ENCODE results near the gene DTNA. TPM values are rescaled to one million over a fixed set of nuclear protein-coding genes. Genes with fewer than 3 reads are reported as not detected.
A peak's percentile ranks its signal among the peaks of the same experiment; 100 is the strongest.

The DTNA gene
- total RNA-seq, 1 experiment from 2014 or later = not detected

DNA sequence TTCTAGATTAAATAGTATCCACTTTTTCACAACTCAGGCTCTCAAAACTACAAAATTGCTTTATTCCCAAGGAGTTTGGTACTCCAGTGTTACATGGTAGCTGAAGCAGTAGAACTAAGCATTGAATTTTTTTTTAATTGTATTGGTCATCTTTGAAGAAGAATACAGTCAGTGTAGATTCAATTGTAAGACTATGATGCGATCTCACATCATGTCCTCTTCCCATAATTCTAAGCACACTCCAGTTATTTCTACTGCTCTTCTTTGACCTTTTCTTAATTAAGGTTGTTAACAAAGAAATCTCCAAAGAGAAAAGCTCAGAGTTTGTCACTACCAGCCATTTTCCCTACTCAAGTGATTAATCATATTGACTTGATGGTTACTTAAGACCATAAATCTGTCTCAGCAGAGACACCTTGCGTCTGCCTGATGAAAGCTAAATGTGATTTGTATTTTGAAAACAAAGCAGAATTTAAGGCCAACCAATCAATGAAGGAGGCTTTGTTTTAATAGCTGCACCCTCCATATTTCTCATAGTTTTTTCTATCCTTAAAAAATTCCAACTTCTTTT is 130.2 kb downstream of the DTNA start:
- CTCF ChIA-PET = interaction anchor here (0.7 to 1.6 kb wide), 8 partner anchors 11 to 718 kb away, joined by 3 to 5 read pairs (median 4); no protein-coding TSS in a partner anchor
- no peak for TF ChIP-seq CTCF (IDR thresholded peaks at IDR 0.05; ENCODE audit: unreplicated experiment)
- BruUV-seq (replicated peaks) = no TSS peak
- intact Hi-C loops (cut with micrococcal nuclease) = no loop called here
- Mint-ChIP-seq H3K4me1 (ENCODE audit: insufficient read depth, unreplicated experiment) (no peaks in the 10 kb centered on the region), H3K27ac (ENCODE audit: low read depth, unreplicated experiment) (no peak overlapping the region), H3K27me3 (ENCODE audit: insufficient read depth, unreplicated experiment) (peaks cover 17% of the 10 kb centered on the region), H3K4me3 (ENCODE audit: unreplicated experiment) (no peak overlapping the region), H3K9me3 (ENCODE audit: unreplicated experiment) (no peaks in the 10 kb centered on the region), H3K36me3 (ENCODE audit: insufficient read depth, unreplicated experiment) (no peaks in the 10 kb centered on the region)
- POLR2A ChIA-PET = interaction anchor here (0.6 to 1.5 kb wide), 2 partner anchors 9 to 376 kb away, joined by 3 to 4 read pairs; no protein-coding TSS in a partner anchor
- DNase-seq (ENCODE audit: unreplicated experiment) = peak; percentile 5

DNA sequence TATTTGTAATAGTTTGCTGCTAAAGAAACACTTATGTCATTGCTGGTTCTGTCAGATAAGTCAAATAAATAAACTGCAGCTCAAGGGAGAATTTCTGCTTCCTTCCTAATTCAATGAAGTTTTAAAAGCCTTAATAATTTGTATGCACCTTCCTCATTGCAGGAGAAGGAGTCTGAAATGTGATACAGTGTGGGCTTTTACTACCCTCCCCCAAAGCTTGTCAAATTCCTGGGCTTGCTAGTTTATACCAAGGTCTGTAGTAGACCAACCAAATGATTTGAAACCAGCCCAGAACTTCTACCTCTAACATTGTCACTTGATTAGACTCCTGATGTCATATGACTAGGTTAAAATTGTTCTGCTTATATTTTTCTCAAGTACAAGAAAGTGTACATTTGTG is 131.8 kb downstream of the DTNA start:
- intact Hi-C loops (cut with micrococcal nuclease) = no loop called here

GRCh38 chr18:34844072-34844471 is 134.0 kb downstream of the DTNA start:
- H3K36me3 Mint-ChIP-seq (ENCODE audit: insufficient read depth, unreplicated experiment) = no peaks in the 10 kb centered on the region
- H3K27ac Mint-ChIP-seq (ENCODE audit: low read depth, unreplicated experiment) = no peak overlapping the region
- no peak for TF ChIP-seq CTCF (IDR thresholded peaks at IDR 0.05; ENCODE audit: unreplicated experiment)
- H3K4me3 Mint-ChIP-seq (ENCODE audit: unreplicated experiment) = no peak overlapping the region
- BruUV-seq (replicated peaks) = no TSS peak
- CTCF ChIA-PET = interaction anchor here (0.9 kb wide), 1 partner anchor 183 kb away, joined by 3 read pairs; no protein-coding TSS in a partner anchor
- no peaks in the 10 kb centered on the region for H3K4me1 Mint-ChIP-seq (ENCODE audit: insufficient read depth, unreplicated experiment)
- H3K9me3 Mint-ChIP-seq (ENCODE audit: unreplicated experiment) = no peaks in the 10 kb centered on the region
- intact Hi-C loops (cut with micrococcal nuclease) = no loop called here
- H3K27me3 Mint-ChIP-seq (ENCODE audit: insufficient read depth, unreplicated experiment) = peaks cover 15% of the 10 kb centered on the region
- no peak for DNase-seq (ENCODE audit: unreplicated experiment)
- POLR2A ChIA-PET = no interaction called here

More for the DNA sequence above, 131.8 kb downstream of the DTNA start:
- H3K4me1 Mint-ChIP-seq (ENCODE audit: insufficient read depth, unreplicated experiment) = no peaks in the 10 kb centered on the region
- no peaks in the 10 kb centered on the region for H3K36me3 Mint-ChIP-seq (ENCODE audit: insufficient read depth, unreplicated experiment)
- H3K27me3 Mint-ChIP-seq (ENCODE audit: insufficient read depth, unreplicated experiment) = peaks cover 17% of the 10 kb centered on the region
- TF ChIP-seq CTCF (IDR thresholded peaks at IDR 0.05; ENCODE audit: unreplicated experiment) = no peak
- CTCF ChIA-PET = interaction anchor here (0.8 kb wide), 1 partner anchor 70 kb away, joined by 3 read pairs; no protein-coding TSS in a partner anchor
- POLR2A ChIA-PET = interaction anchor here (0.7 kb wide), 1 partner anchor 117 kb away, joined by 3 read pairs; no protein-coding TSS in a partner anchor
- BruUV-seq (replicated peaks) = no TSS peak
- H3K4me3 Mint-ChIP-seq (ENCODE audit: unreplicated experiment) = no peak overlapping the region
- no peak overlapping the region for H3K27ac Mint-ChIP-seq (ENCODE audit: low read depth, unreplicated experiment)
- H3K9me3 Mint-ChIP-seq (ENCODE audit: unreplicated experiment) = no peaks in the 10 kb centered on the region
- DNase-seq (ENCODE audit: unreplicated experiment) = no peak

DNA sequence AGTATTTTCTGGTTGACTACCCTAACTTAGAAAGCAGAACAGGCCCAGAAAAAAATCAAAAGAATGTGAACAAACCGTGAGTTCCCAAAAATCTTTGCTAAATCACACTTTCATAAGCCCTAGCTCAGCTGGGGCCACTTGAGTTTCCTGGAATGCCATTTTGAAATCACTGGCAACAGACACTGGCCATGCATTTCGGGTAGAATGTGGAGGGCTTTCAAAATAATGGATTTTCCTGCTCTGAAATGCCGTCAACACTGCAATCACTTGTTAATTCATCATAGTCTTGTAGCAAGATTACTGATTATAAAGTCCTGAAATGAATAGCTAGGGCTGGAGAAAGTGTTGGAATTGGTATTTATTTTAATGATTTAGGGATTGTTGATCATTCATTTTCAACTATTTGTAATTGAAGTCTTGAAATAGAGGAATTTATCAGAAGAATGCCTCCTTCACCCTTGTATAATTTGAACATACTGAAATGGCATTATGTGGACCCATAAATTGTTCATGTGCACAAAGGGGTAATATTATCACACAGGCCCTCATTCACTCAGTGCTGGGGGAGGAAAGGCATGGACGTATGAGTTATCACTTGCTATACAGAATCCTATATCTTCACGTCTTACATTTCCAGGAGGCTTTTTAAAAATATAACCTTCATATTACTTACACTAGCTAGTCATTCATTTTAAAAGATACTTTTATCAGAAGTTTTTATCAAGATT is 134.8 kb downstream of the DTNA start:
- H3K27me3 Mint-ChIP-seq (ENCODE audit: insufficient read depth, unreplicated experiment) = peaks cover 19% of the 10 kb centered on the region

More for the DNA sequence above, 134.8 kb downstream of the DTNA start:
- TF ChIP-seq CTCF (IDR thresholded peaks at IDR 0.05; ENCODE audit: unreplicated experiment) = no peak
- DNase-seq (ENCODE audit: unreplicated experiment) = no peak
- Mint-ChIP-seq H3K27ac (ENCODE audit: low read depth, unreplicated experiment) (no peak overlapping the region), H3K9me3 (ENCODE audit: unreplicated experiment) (no peaks in the 10 kb centered on the region), H3K36me3 (ENCODE audit: insufficient read depth, unreplicated experiment) (no peaks in the 10 kb centered on the region), H3K4me1 (ENCODE audit: insufficient read depth, unreplicated experiment) (no peaks in the 10 kb centered on the region), H3K4me3 (ENCODE audit: unreplicated experiment) (no peak overlapping the region)
- BruUV-seq (replicated peaks) = no TSS peak
- ChIA-PET CTCF (interaction anchor here (0.8 to 0.9 kb wide), 2 partner anchors 14 to 184 kb away, joined by 3 read pairs; no protein-coding TSS in a partner anchor), POLR2A (no interaction called here)
- intact Hi-C loops (cut with micrococcal nuclease) = no loop called here
